HL-60 (cell line): ENCODE results near the gene EFCAB14.

Experiments used
- CTCF ChIP-seq: IDR thresholded peaks from one replicate; pipeline ENCODE4 v1.5.1; 2011; ENCODE audit warnings: low read length, control low read depth, inconsistent platforms; ENCODE audit not compliant: insufficient read depth
- POLR2AphosphoS5 ChIP-seq: IDR thresholded peaks from 2 replicates; pipeline ENCODE4 v1.6.1; 2012; ENCODE audit warnings: low read depth
- REST ChIP-seq: IDR thresholded peaks from 2 replicates; pipeline ENCODE4 v1.6.1; 2012; ENCODE audit warnings: low read depth; ENCODE audit not compliant: insufficient replicate concordance

GRCh38 chr1:46665983-46666382, 52.9 kb downstream of the EFCAB14 start:
- TF ChIP-seq CTCF (no peak), POLR2AphosphoS5 (no peak), REST (no peak)
